GM18873 (cell line): Measurements from ENCODE around the gene REEP5.

Experiments
- ATAC-seq: cut with Tn5 transposase; IDR thresholded peaks from one replicate; pipeline ENCODE4 v1.9.1; 2021; ENCODE audit warnings: mild to moderate bottlenecking, moderate library complexity, moderate number of reproducible peaks; ENCODE audit not compliant: unreplicated experiment, low FRiP score

The REEP5 gene

GRCh38 chr5:112849912-112850311, 72.1 kb downstream of the REEP5 start:
- ATAC-seq, result no peak

- peak; percentile 99 for ATAC-seq
Observed at GRCh38 chr5:112848116-112848811, 73.8 kb downstream of the REEP5 start.

- no peak for ATAC-seq
Observed at GRCh38 chr5:112847306-112847705, 74.7 kb downstream of the REEP5 start.

GRCh38 chr5:112846556-112846955, 75.5 kb downstream of the REEP5 start:
- no peak for ATAC-seq

GRCh38 chr5:112844489-112844888, 77.5 kb downstream of the REEP5 start:
- no peak for ATAC-seq

- no peak for ATAC-seq
Observed at GRCh38 chr5:112833971-112834370, 88.1 kb downstream of the REEP5 start.

GRCh38 chr5:112830378-112830777, 91.6 kb downstream of the REEP5 start:
- no peak for ATAC-seq
